GM21786 (cell line): ENCODE measurements around the gene SMARCC1.

ENCODE experiments used
- ATAC-seq: cut with Tn5 transposase; IDR thresholded peaks from one replicate; pipeline ENCODE4 v1.9.1; 2021; ENCODE audit not compliant: unreplicated experiment

The SMARCC1 gene

GRCh38 chr3:47565734-47566550 is 215.8 kb downstream of the SMARCC1 start:
- ATAC-seq, result no peak

GRCh38 chr3:47556351-47556750 is 225.3 kb downstream of the SMARCC1 start:
- ATAC-seq, result no peak

GRCh38 chr3:47554335-47554734 is 227.4 kb downstream of the SMARCC1 start:
- ATAC-seq, result no peak

GRCh38 chr3:47553407-47553806 is 228.3 kb downstream of the SMARCC1 start:
- ATAC-seq, result no peak

GRCh38 chr3:47542471-47543173 is 239.1 kb downstream of the SMARCC1 start:
- ATAC-seq, result no peak

- ATAC-seq, result no peak
Measured at GRCh38 chr3:47541583-47542108, 240.0 kb downstream of the SMARCC1 start.

- ATAC-seq, result no peak
Measured at GRCh38 chr3:47540281-47540680, 241.4 kb downstream of the SMARCC1 start.

GRCh38 chr3:47536967-47537366 is 244.7 kb downstream of the SMARCC1 start:
- no peak for ATAC-seq

GRCh38 chr3:47536221-47536891 is 245.3 kb downstream of the SMARCC1 start:
- no peak for ATAC-seq
